Panc1 (cell line): ENCODE data around the gene CYTH2. TPM values are rescaled to one million over a fixed set of nuclear protein-coding genes. Genes with fewer than 3 reads are reported as not detected.

Experiments used
- ATAC-seq: fragments of 200-7000 bp; cut with Tn5 transposase; 2 replicates; pipeline ENCODE4 v1.9.1; 2020; ENCODE audit warnings: mild to moderate bottlenecking, moderate library complexity
- BruUV-seq: library from RNA; stranded (reverse); fragments of 400-500 nt; replicated peaks from 2 replicates; lab custom pipeline; 2021; lab: Mats Ljungman, UMichigan
- CTCF ChIA-PET: fragments of 300-600 bp; sonication (Branson Sonifier 250); formaldehyde crosslinking; loops from one replicate; lab custom pipeline; 2022; ENCODE audit warnings: antibody characterized with exemption; lab: Charles Lee
- POLR2A ChIA-PET: fragments of 300-600 bp; sonication (Branson Sonifier 250); formaldehyde crosslinking; loops from one replicate; lab custom pipeline; 2022; ENCODE audit warnings: antibody characterized with exemption; lab: Charles Lee
- DNase-seq: peaks from one replicate; pipeline ENCODE4 v3.0.0-alpha.2; 2010; ENCODE audit warnings: low read depth, low spot score
- H3K27ac ChIP-seq: 2 replicates; pipeline ENCODE4 v1.5.1; 2011; ENCODE audit warnings: mild to moderate bottlenecking, low read length, inconsistent platforms
- H3K27me3 ChIP-seq: fragments of 200-500 bp; sonication (Bioruptor generic); 2 replicates; pipeline ENCODE4 v1.6.0; 2014; ENCODE audit warnings: low read length, inconsistent platforms; ENCODE audit not compliant: control insufficient read depth, insufficient read depth
- H3K36me3 ChIP-seq: fragments of 200-500 bp; sonication (Bioruptor generic); 2 replicates; pipeline ENCODE4 v1.5.1; 2014; ENCODE audit warnings: inconsistent platforms, mild to moderate bottlenecking, low read length, moderate library complexity; ENCODE audit not compliant: control insufficient read depth, insufficient read depth
- H3K4me1 ChIP-seq: 2 replicates; pipeline ENCODE4 v1.5.1; 2011; ENCODE audit warnings: inconsistent platforms, mild to moderate bottlenecking, low read length, moderate library complexity; ENCODE audit not compliant: control insufficient read depth, insufficient read depth
- H3K4me3 ChIP-seq, 2 experiments: 2 replicates each; pipeline ENCODE4 v1.5.1; 2011 to 2012; ENCODE audit warnings: low read depth in 2 of 2, low read length in 2 of 2, mild to moderate bottlenecking in 2 of 2, inconsistent platforms in 1 of 2, moderate library complexity in 1 of 2
- H3K9me3 ChIP-seq: fragments of 200-500 bp; sonication (Bioruptor generic); 2 replicates; pipeline ENCODE4 v1.5.1; 2014; ENCODE audit warnings: low read depth, mild to moderate bottlenecking, inconsistent platforms, low read length, moderate library complexity; ENCODE audit not compliant: control insufficient read depth, insufficient read depth
- CTCF ChIP-seq: fragments of 450-650 bp; IDR thresholded peaks from 2 replicates; pipeline ENCODE4 v1.5.1; 2017; ENCODE audit warnings: mild to moderate bottlenecking
- POLR2AphosphoS5 ChIP-seq: IDR thresholded peaks from 2 replicates; pipeline ENCODE4 v1.6.1; 2012; ENCODE audit warnings: mild to moderate bottlenecking, low read depth, low read length, moderate library complexity
- REST ChIP-seq, 2 experiments: IDR thresholded peaks; 2 replicates each; pipeline ENCODE4 v1.6.1; 2011 to 2012; ENCODE audit warnings: low read depth in 2 of 2, control low read depth in 1 of 2, low read length in 1 of 2, mild to moderate bottlenecking in 1 of 2, moderate library complexity in 1 of 2; ENCODE audit not compliant: insufficient read depth in 1 of 2
- SIN3A ChIP-seq: IDR thresholded peaks from 2 replicates; pipeline ENCODE4 v1.6.1; 2012; ENCODE audit warnings: low read depth, mild to moderate bottlenecking, low read length, moderate library complexity, borderline replicate concordance; ENCODE audit not compliant: insufficient read depth
- TCF7L2 ChIP-seq: IDR thresholded peaks from 2 replicates; pipeline ENCODE4 v1.6.1; 2011; ENCODE audit warnings: mild to moderate bottlenecking, low read depth, low read length, inconsistent platforms
- in situ Hi-C: cut with HindIII; loops from 2 replicates; pipeline ENCODE4 v1.10.0; 2016; ENCODE audit warnings: low sequenced_read_pairs, low pct_unique_long_range_greater_than_20kb
- intact Hi-C: fragments of 100-400 bp; cut with micrococcal nuclease; formaldehyde crosslinking; loops from one replicate; pipeline ENCODE4 v1.10.0; 2022; ENCODE audit not compliant: unreplicated experiment
- total RNA-seq: library from RNA; stranded (reverse); gene quantifications from one replicate; pipeline ENCODE4 v1.2.1, GENCODE V29; 2021; ENCODE audit not compliant: unreplicated experiment

Gene CYTH2
- total RNA-seq, 1 experiment from 2014 or later: 53.4 TPM

GRCh38 chr19:48499316-48500090 is 30.3 kb downstream of the CYTH2 start:
- BruUV-seq: no TSS peak
- no peak overlapping the region for H3K27ac ChIP-seq
- ATAC-seq (no peak), DNase-seq (no peak)
- no peaks in the 10 kb centered on the region for H3K27me3 ChIP-seq
- H3K9me3 ChIP-seq: no peaks in the 10 kb centered on the region
- H3K4me1 ChIP-seq: peaks cover 1% of the 10 kb centered on the region; the same call in 1 of the 2 replicates
- ChIA-PET POLR2A (no interaction called here), CTCF (no interaction called here)
- TF ChIP-seq CTCF (no peak), REST (IDR thresholded peaks at IDR 0.05; ENCODE audit: insufficient read depth in 1 of 2, low read depth in 2 of 2, low read length in 1 of 2) (no peak), SIN3A (no peak), POLR2AphosphoS5 (no peak), TCF7L2 (no peak)
- peaks cover 3% of the 10 kb centered on the region; the same call in 1 of the 2 replicates for H3K36me3 ChIP-seq
- intact Hi-C loops (no loop called here), in situ Hi-C loops (no loop called here)
- H3K4me3 ChIP-seq: no peak overlapping the region

GRCh38 chr19:48500830-48501493 is 31.8 kb downstream of the CYTH2 start:
- H3K36me3 ChIP-seq: peaks cover 3% of the 10 kb centered on the region; the same call in 1 of the 2 replicates
- H3K27me3 ChIP-seq: no peaks in the 10 kb centered on the region
- no peak for TF ChIP-seq SIN3A
- TF ChIP-seq POLR2AphosphoS5: no peak
- TF ChIP-seq CTCF: no peak
- in situ Hi-C loops (no loop called here), intact Hi-C loops (no loop called here)
- H3K4me1 ChIP-seq: no peaks in the 10 kb centered on the region; the same call in 1 of the 2 replicates
- ATAC-seq (peak; percentile 29), DNase-seq (no peak)
- no peaks in the 10 kb centered on the region for H3K9me3 ChIP-seq
- ChIA-PET CTCF (no interaction called here), POLR2A (no interaction called here)
- peak overlapping the region; percentile 65 for H3K27ac ChIP-seq
- peak overlapping the region; percentile 41 to 64 for H3K4me3 ChIP-seq
- no TSS peak for BruUV-seq
